Prostate gland (tissue), 2 donors: ENCODE measurements around the gene BPIFB1.

Experiments
- POLR2A ChIP-seq: fragments of 450-650 bp; IDR thresholded peaks from one replicate; pipeline ENCODE4 v1.6.1; 2016; ENCODE audit warnings: antibody characterized with exemption, mild to moderate bottlenecking
- POLR2AphosphoS5 ChIP-seq: sonication (generic); formaldehyde crosslinking; IDR thresholded peaks from one replicate; pipeline ENCODE4 v1.6.1; 2017; ENCODE audit warnings: antibody characterized with exemption
- TF ChIP-seq, protein P1 (sequence below), 4 experiments: fragments of 200-600 bp in 2 of 4; fragments of 450-650 bp in 2 of 4; sonication (generic) in 2 of 4; IDR thresholded peaks; 1 replicate in 3 of 4; 2 replicates in 1 of 4; pipeline ENCODE4 v1.5.1; 2016 to 2019; ENCODE audit warnings: antibody characterized with exemption in 4 of 4, mild to moderate bottlenecking in 2 of 4, moderate library complexity in 2 of 4

DNA sequence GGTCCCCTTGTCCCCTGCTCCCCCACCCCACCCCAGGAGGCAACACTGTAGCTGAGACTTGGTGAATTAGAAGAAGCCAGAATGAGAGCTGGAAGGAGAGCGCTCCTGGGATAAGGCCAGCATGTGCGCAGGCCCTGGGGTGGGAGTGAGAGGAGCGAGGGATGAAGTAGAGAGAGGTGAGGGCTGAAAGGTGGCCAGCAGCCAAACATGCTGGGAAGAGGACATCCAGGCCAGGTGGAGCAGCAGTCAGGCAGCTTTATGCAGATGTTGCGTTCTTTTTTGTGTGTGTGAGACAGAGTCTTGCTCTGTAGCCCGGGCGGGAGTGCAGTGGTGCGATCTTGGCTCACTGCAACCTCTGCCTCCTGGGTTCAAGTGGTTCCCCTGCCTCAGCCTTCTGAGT is 2.2 kb upstream of the BPIFB1 start:
- TF ChIP-seq, protein P1, sequence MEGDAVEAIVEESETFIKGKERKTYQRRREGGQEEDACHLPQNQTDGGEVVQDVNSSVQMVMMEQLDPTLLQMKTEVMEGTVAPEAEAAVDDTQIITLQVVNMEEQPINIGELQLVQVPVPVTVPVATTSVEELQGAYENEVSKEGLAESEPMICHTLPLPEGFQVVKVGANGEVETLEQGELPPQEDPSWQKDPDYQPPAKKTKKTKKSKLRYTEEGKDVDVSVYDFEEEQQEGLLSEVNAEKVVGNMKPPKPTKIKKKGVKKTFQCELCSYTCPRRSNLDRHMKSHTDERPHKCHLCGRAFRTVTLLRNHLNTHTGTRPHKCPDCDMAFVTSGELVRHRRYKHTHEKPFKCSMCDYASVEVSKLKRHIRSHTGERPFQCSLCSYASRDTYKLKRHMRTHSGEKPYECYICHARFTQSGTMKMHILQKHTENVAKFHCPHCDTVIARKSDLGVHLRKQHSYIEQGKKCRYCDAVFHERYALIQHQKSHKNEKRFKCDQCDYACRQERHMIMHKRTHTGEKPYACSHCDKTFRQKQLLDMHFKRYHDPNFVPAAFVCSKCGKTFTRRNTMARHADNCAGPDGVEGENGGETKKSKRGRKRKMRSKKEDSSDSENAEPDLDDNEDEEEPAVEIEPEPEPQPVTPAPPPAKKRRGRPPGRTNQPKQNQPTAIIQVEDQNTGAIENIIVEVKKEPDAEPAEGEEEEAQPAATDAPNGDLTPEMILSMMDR (IDR thresholded peaks at IDR 0.05), result no peak
- TF ChIP-seq POLR2AphosphoS5 (no peak), POLR2A (no peak)
